Osteocyte (in vitro differentiated cells): ENCODE data around the gene ITGB8. TPM values are rescaled to one million over a fixed set of nuclear protein-coding genes. Genes with fewer than 3 reads are reported as not detected.

Source experiments
- DNase-seq: peaks from one replicate; pipeline ENCODE4 v3.0.0; 2021; ENCODE audit warnings: mixed read lengths; ENCODE audit not compliant: unreplicated experiment; ENCODE audit errors: extremely low spot score
- H3K27ac Mint-ChIP-seq: one replicate; pipeline ENCODE4 v1.8.0; 2021; ENCODE audit warnings: mild to moderate bottlenecking, mixed read lengths; ENCODE audit not compliant: unreplicated experiment
- H3K27me3 Mint-ChIP-seq: one replicate; pipeline ENCODE4 v1.8.0; 2021; ENCODE audit warnings: mixed read lengths; ENCODE audit not compliant: unreplicated experiment
- H3K36me3 Mint-ChIP-seq: one replicate; pipeline ENCODE4 v1.8.0; 2021; ENCODE audit warnings: mixed read lengths; ENCODE audit not compliant: unreplicated experiment
- H3K4me1 Mint-ChIP-seq: one replicate; pipeline ENCODE4 v1.8.0; 2021; ENCODE audit warnings: mixed read lengths; ENCODE audit not compliant: unreplicated experiment
- H3K4me3 Mint-ChIP-seq: one replicate; pipeline ENCODE4 v1.8.0; 2021; ENCODE audit warnings: mild to moderate bottlenecking, moderate library complexity, mixed read lengths; ENCODE audit not compliant: unreplicated experiment
- H3K9me3 Mint-ChIP-seq: one replicate; pipeline ENCODE4 v1.8.0; 2021; ENCODE audit warnings: mixed read lengths; ENCODE audit not compliant: unreplicated experiment
- total RNA-seq: library from RNA; stranded (reverse); gene quantifications from 2 replicates; pipeline ENCODE4 v1.2.1, GENCODE V29; 2021
- TF ChIP-seq, protein P1 (sequence below): fragments of 200-600 bp; sonication (generic); IDR thresholded peaks from 2 replicates; pipeline ENCODE4 v1.5.0; 2021; ENCODE audit warnings: antibody characterized with exemption, mild to moderate bottlenecking, moderate library complexity

Gene ITGB8
- total RNA-seq, 1 donor from 2014 or later, result 2.4 TPM

- Mint-ChIP-seq H3K9me3 (no peaks in the 10 kb centered on the region), H3K27me3 (peaks cover 9% of the 10 kb centered on the region), H3K4me1 (peaks cover 32% of the 10 kb centered on the region), H3K27ac (peak overlapping the region; percentile 87), H3K4me3 (no peak overlapping the region), H3K36me3 (no peaks in the 10 kb centered on the region)
- no peak for DNase-seq
- TF ChIP-seq, protein P1, sequence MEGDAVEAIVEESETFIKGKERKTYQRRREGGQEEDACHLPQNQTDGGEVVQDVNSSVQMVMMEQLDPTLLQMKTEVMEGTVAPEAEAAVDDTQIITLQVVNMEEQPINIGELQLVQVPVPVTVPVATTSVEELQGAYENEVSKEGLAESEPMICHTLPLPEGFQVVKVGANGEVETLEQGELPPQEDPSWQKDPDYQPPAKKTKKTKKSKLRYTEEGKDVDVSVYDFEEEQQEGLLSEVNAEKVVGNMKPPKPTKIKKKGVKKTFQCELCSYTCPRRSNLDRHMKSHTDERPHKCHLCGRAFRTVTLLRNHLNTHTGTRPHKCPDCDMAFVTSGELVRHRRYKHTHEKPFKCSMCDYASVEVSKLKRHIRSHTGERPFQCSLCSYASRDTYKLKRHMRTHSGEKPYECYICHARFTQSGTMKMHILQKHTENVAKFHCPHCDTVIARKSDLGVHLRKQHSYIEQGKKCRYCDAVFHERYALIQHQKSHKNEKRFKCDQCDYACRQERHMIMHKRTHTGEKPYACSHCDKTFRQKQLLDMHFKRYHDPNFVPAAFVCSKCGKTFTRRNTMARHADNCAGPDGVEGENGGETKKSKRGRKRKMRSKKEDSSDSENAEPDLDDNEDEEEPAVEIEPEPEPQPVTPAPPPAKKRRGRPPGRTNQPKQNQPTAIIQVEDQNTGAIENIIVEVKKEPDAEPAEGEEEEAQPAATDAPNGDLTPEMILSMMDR, result no peak
These were observed 22.0 kb downstream of the ITGB8 start for GRCh38 chr7:20352573-20353306.

- no peaks in the 10 kb centered on the region for H3K27me3 Mint-ChIP-seq
- peaks cover 34% of the 10 kb centered on the region for H3K4me1 Mint-ChIP-seq
- H3K4me3 Mint-ChIP-seq, result no peak overlapping the region
- no peaks in the 10 kb centered on the region for H3K9me3 Mint-ChIP-seq
- DNase-seq, result no peak
- no peaks in the 10 kb centered on the region for H3K36me3 Mint-ChIP-seq
- TF ChIP-seq, protein P1, result no peak
- H3K27ac Mint-ChIP-seq, result no peak overlapping the region
These were observed 24.2 kb downstream of the ITGB8 start for GRCh38 chr7:20354610-20355528.

- Mint-ChIP-seq H3K36me3 (no peaks in the 10 kb centered on the region), H3K9me3 (no peaks in the 10 kb centered on the region), H3K4me1 (peaks cover 8% of the 10 kb centered on the region), H3K27me3 (no peaks in the 10 kb centered on the region), H3K27ac (no peak overlapping the region), H3K4me3 (no peak overlapping the region)
- no peak for DNase-seq
- TF ChIP-seq, protein P1, result no peak
These were observed 27.4 kb downstream of the ITGB8 start for GRCh38 chr7:20358106-20358505.

DNA sequence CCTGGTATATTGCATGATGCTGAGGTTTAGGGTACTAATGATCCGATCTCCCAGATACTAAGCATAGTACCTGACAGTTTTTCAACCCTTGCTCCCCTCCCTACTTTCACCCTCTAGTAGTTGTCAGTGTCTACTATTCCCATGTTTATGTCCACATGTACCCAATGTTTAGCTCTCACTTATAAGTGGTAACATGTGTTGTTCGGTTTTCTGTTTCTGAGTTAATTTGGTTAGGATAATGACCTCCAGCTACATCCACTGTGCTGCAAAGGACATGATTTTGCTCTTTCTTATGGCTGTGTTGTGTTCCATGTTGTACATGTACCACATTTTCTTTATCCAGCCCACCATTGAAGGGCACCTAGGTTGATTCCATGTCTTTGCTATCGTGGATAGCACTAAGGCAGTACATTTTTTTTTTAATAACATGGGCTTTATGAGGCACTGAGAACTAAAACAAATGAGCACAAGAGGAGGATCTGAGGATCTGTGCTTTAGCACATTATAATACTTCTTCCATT lies 28.1 kb downstream of the ITGB8 start:
- H3K36me3 Mint-ChIP-seq, result no peaks in the 10 kb centered on the region
- TF ChIP-seq, protein P1, result no peak
- no peak overlapping the region for H3K27ac Mint-ChIP-seq
- peaks cover 6% of the 10 kb centered on the region for H3K4me1 Mint-ChIP-seq
- no peak for DNase-seq
- H3K4me3 Mint-ChIP-seq, result no peak overlapping the region
- peaks cover 4% of the 10 kb centered on the region for H3K27me3 Mint-ChIP-seq
- no peaks in the 10 kb centered on the region for H3K9me3 Mint-ChIP-seq
